Testis (tissue), 2 donors: Measurements from ENCODE around the gene ATF1.

Experiments
- CTCF ChIP-seq, 3 experiments: fragments of 450-650 bp in 2 of 3; fragments of 200-600 bp in 1 of 3; sonication (generic) in 1 of 3; IDR thresholded peaks; one replicate each; pipeline ENCODE4 v1.5.1; 2016 to 2019; ENCODE audit warnings: antibody characterized with exemption in 3 of 3, mild to moderate bottlenecking in 2 of 3, moderate library complexity in 1 of 3
- POLR2A ChIP-seq: fragments of 450-650 bp; IDR thresholded peaks from one replicate; pipeline ENCODE4 v1.6.1; 2017; ENCODE audit warnings: antibody characterized with exemption, mild to moderate bottlenecking, moderate library complexity

- no peak for TF ChIP-seq CTCF (IDR thresholded peaks at IDR 0.05)
- no peak for TF ChIP-seq POLR2A
These were observed 78.0 kb downstream of the ATF1 start for GRCh38 chr12:50841716-50842531.
